PFSK-1 (cell line): Measurements from ENCODE around the gene GNG12.

Experiments
- POLR2AphosphoS5 ChIP-seq: IDR thresholded peaks from 2 replicates; pipeline ENCODE4 v1.6.1; 2012; ENCODE audit warnings: low read depth, mild to moderate bottlenecking, control low read depth, low read length, moderate library complexity
- REST ChIP-seq, 2 experiments: IDR thresholded peaks; 2 replicates each; pipeline versions ENCODE4 v1.6.1 to v1.8.0; 2011 to 2012; ENCODE audit warnings: low read depth in 2 of 2, low read length in 2 of 2, control low read depth in 1 of 2, inconsistent platforms in 1 of 2, mild to moderate bottlenecking in 1 of 2, moderate library complexity in 1 of 2; ENCODE audit not compliant: insufficient read depth in 1 of 2

GRCh38 chr1:67748630-67749029 lies 84.6 kb downstream of the GNG12 start:
- TF ChIP-seq POLR2AphosphoS5 (no peak), REST (IDR thresholded peaks at IDR 0.05; ENCODE audit: insufficient read depth in 1 of 2, low read depth in 2 of 2, low read length in 2 of 2) (no peak)
